ENCODE measurements around the gene DLEC1.

DNA sequence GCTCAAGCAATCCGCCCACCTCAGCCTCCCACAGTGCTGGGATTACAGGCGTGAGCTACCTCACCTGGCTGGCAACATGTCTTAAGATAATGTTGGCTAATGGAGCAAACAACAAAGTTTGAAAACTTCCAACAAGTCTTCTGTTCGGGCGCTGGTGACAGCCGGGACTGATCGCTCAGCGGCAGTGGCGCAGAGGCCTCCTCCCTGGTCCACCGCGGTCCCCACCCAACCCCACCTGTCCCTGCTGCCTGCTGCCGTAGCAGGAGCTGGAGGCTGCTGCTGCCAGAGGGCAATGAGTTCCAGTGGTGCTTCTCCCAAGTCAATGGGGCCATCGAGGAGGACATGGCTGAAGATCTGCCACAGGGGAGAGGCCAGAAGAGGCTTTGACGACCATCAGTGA, 12.1 kb downstream of the DLEC1 start:
- TF ChIP-seq POLR2A (IDR thresholded peaks at IDR 0.05; ENCODE audit: low read depth, low read length) (no peak), POLR2AphosphoS5 (IDR thresholded peaks at IDR 0.05; ENCODE audit: low read depth, low read length) (no peak), SPI1 (IDR thresholded peaks at IDR 0.05; ENCODE audit: low read depth, low read length) (no peak), TAF1 (IDR thresholded peaks at IDR 0.05; ENCODE audit: low read depth, low read length) (no peak)
